GM10266 (cell line): ENCODE results near the gene PTPN14.

Experiments
- DNase-seq: peaks from one replicate; pipeline ENCODE4 v3.0.0; 2012; ENCODE audit errors: extremely low spot score
- CTCF ChIP-seq: IDR thresholded peaks from 2 replicates; pipeline ENCODE4 v1.5.1; 2012; ENCODE audit warnings: mild to moderate bottlenecking, low read depth; ENCODE audit not compliant: control insufficient read depth, insufficient read depth; ENCODE audit errors: missing control alignments

PTPN14 gene

GRCh38 chr1:214546886-214547641, 4.3 kb downstream of the PTPN14 start:
- TF ChIP-seq CTCF = no peak
- DNase-seq = no peak

GRCh38 chr1:214546084-214546483, 5.3 kb downstream of the PTPN14 start:
- no peak for TF ChIP-seq CTCF
- DNase-seq = no peak

- no peak for TF ChIP-seq CTCF
- no peak for DNase-seq
Observed at GRCh38 chr1:214545293-214545692, 6.1 kb downstream of the PTPN14 start.

- no peak for DNase-seq
- TF ChIP-seq CTCF = no peak
Observed at GRCh38 chr1:214544791-214545190, 6.6 kb downstream of the PTPN14 start.

GRCh38 chr1:214542275-214543199, 8.9 kb downstream of the PTPN14 start:
- no peak for DNase-seq
- no peak for TF ChIP-seq CTCF

GRCh38 chr1:214541693-214542092, 9.7 kb downstream of the PTPN14 start:
- no peak for TF ChIP-seq CTCF
- no peak for DNase-seq

GRCh38 chr1:214541206-214541605, 10.2 kb downstream of the PTPN14 start:
- no peak for TF ChIP-seq CTCF
- no peak for DNase-seq
